ENCODE results near the gene WDR77. TPM values are rescaled to one million over a fixed set of nuclear protein-coding genes. Genes with fewer than 3 reads are reported as not detected.

Gene WDR77
- total RNA-seq, 1 experiment from 2014 or later = 62.1 TPM

DNA sequence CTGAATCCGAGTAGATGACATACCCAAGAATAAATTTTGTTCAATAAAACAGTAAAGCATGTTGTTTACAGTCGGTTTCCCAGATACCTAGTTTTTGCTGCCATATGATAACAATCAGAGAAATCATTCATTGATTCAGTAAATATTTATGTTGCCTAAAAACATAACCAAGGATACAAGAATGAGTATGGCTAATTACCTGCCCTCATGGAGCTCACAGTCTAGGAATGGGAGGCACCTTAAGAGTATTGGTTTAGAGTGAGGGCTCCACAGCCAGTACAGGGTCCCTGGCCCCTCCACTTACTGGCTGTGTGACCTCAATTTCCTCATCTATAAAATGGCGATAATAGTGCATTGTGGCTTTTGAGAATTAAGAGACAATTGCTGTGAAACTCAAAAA is 1.1 kb upstream of the WDR77 start:
- CTCF ChIA-PET = no interaction called here
- POLR2A ChIA-PET (ENCODE audit: unreplicated experiment) = no interaction called here
- peaks cover 36% of the 10 kb centered on the region for H3K36me3 ChIP-seq (ENCODE audit: low read depth, low read length)

GRCh38 chr1:111449703-111450017 is 604 bp upstream of the WDR77 start:
- Histone ChIP-seq H4K20me1 (ENCODE audit: low read length) (peaks cover 31% of the 10 kb centered on the region; the same call in 1 of the 2 replicates), H3K9me2 (replicated peaks; ENCODE audit: low read length) (no peaks in the 10 kb centered on the region), H2AFZ (ENCODE audit: low read length) (peak overlapping the region; percentile 89), H3K4me3 (ENCODE audit: low read length) (peak overlapping the region; percentile 91), H3K27ac (ENCODE audit: low read length) (peak overlapping the region; percentile 65), H3K36me3 (ENCODE audit: low read depth, low read length) (peaks cover 36% of the 10 kb centered on the region), H3F3A (ENCODE audit: low read length, unreplicated experiment) (no peaks in the 10 kb centered on the region), H3K9ac (ENCODE audit: low read length) (peak overlapping the region; percentile 98), H3K27me3 (ENCODE audit: low read length) (no peaks in the 10 kb centered on the region), H3K4me1 (ENCODE audit: insufficient read depth, low read length) (peaks cover 32% of the 10 kb centered on the region), H3K4me2 (ENCODE audit: low read length) (peak overlapping the region; percentile 86), H3K9me3 (ENCODE audit: low read length) (no peaks in the 10 kb centered on the region), H3K79me2 (ENCODE audit: low read length) (peaks cover 98% of the 10 kb centered on the region)
- DNase-seq (no peak), ATAC-seq (no peak)
- CTCF ChIA-PET = no interaction called here
- TF ChIP-seq CTCF (conservative IDR thresholded peaks at IDR 0.05; ENCODE audit: low read depth, low read length) (no peak), EZH2 (IDR thresholded peaks at IDR 0.05; ENCODE audit: low read length, unreplicated experiment) (no peak), EZH2phosphoT487 (IDR thresholded peaks at IDR 0.05; ENCODE audit: borderline replicate concordance, low read length) (no peak)
- POLR2A ChIA-PET (ENCODE audit: unreplicated experiment) = no interaction called here
- intact Hi-C loops (cut with micrococcal nuclease) = loop anchor here (5.0 kb wide), 1 partner anchor 42 kb away; no protein-coding TSS in a partner anchor
- no TSS peak for BruUV-seq (replicated peaks)

More for the DNA sequence above, 1.1 kb upstream of the WDR77 start:
- Histone ChIP-seq H3K27me3 (ENCODE audit: low read length) (no peaks in the 10 kb centered on the region), H3K27ac (ENCODE audit: low read length) (no peak overlapping the region), H3F3A (ENCODE audit: low read length, unreplicated experiment) (no peaks in the 10 kb centered on the region), H3K4me1 (ENCODE audit: insufficient read depth, low read length) (peaks cover 32% of the 10 kb centered on the region), H2AFZ (ENCODE audit: low read length) (no peak overlapping the region), H3K9me3 (ENCODE audit: low read length) (no peaks in the 10 kb centered on the region), H4K20me1 (ENCODE audit: low read length) (peaks cover 35% of the 10 kb centered on the region), H3K79me2 (ENCODE audit: low read length) (peaks cover 98% of the 10 kb centered on the region), H3K4me2 (ENCODE audit: low read length) (peak overlapping the region; percentile 86), H3K9ac (ENCODE audit: low read length) (peak overlapping the region; percentile 98), H3K9me2 (replicated peaks; ENCODE audit: low read length) (no peaks in the 10 kb centered on the region), H3K4me3 (ENCODE audit: low read length) (peak overlapping the region; percentile 91)
- intact Hi-C loops (cut with micrococcal nuclease) = no loop called here
- TF ChIP-seq EZH2phosphoT487 (IDR thresholded peaks at IDR 0.05; ENCODE audit: borderline replicate concordance, low read length) (no peak), EZH2 (IDR thresholded peaks at IDR 0.05; ENCODE audit: low read length, unreplicated experiment) (no peak), CTCF (conservative IDR thresholded peaks at IDR 0.05; ENCODE audit: low read depth, low read length) (no peak)
- no TSS peak for BruUV-seq (replicated peaks)
- ATAC-seq (no peak), DNase-seq (no peak)

GRCh38 chr1:111448482-111448917 is 556 bp downstream of the WDR77 start:
- TF ChIP-seq EZH2phosphoT487 (IDR thresholded peaks at IDR 0.05; ENCODE audit: borderline replicate concordance, low read length) = no peak
- Histone ChIP-seq H3K79me2 (ENCODE audit: low read length) (peaks cover 92% of the 10 kb centered on the region), H3K27me3 (ENCODE audit: low read length) (no peaks in the 10 kb centered on the region), H2AFZ (ENCODE audit: low read length) (peak overlapping the region; percentile 51), H3K36me3 (ENCODE audit: low read depth, low read length) (peaks cover 39% of the 10 kb centered on the region), H3K4me3 (ENCODE audit: low read length) (peak overlapping the region; percentile 91), H3K27ac (ENCODE audit: low read length) (peak overlapping the region; percentile 5; the same call in 1 of the 2 replicates), H3K9me3 (ENCODE audit: low read length) (no peaks in the 10 kb centered on the region), H3K4me2 (ENCODE audit: low read length) (peak overlapping the region; percentile 87), H3K4me1 (ENCODE audit: insufficient read depth, low read length) (peaks cover 32% of the 10 kb centered on the region), H4K20me1 (ENCODE audit: low read length) (peaks cover 23% of the 10 kb centered on the region; the same call in 1 of the 2 replicates), H3F3A (ENCODE audit: low read length, unreplicated experiment) (no peaks in the 10 kb centered on the region), H3K9me2 (replicated peaks; ENCODE audit: low read length) (no peaks in the 10 kb centered on the region), H3K9ac (ENCODE audit: low read length) (peak overlapping the region; percentile 98)
- intact Hi-C loops (cut with micrococcal nuclease) = loop anchor here (5.0 kb wide), 1 partner anchor 41 kb away; no protein-coding TSS in a partner anchor
- DNase-seq = peak; percentile 34
- peak; percentile 22 for ATAC-seq
- TSS peak; percentile 32 for BruUV-seq (replicated peaks)
- CTCF ChIA-PET = interaction anchor here (0.6 to 1.0 kb wide), 3 partner anchors 25 to 888 kb away, joined by 3 to 7 read pairs (median 4); no protein-coding TSS in a partner anchor
- POLR2A ChIA-PET (ENCODE audit: unreplicated experiment) = interaction anchor here (0.6 to 1.0 kb wide), 3 partner anchors 26 to 717 kb away, joined by 4 to 5 read pairs (median 4); no protein-coding TSS in a partner anchor

Measured in PC-3 (cell line).